AG10803 (cell line): ENCODE results near the gene SEPHS2.

Experiments used
- DNase-seq: peaks from one replicate; pipeline ENCODE4 v3.0.0; 2010; ENCODE audit warnings: low read depth
- H3K4me3 ChIP-seq: 2 replicates; pipeline ENCODE4 v1.5.1; 2011; ENCODE audit warnings: mild to moderate bottlenecking, low read length, control low read depth
- TF ChIP-seq, protein P1 (sequence below): conservative IDR thresholded peaks from 2 replicates; pipeline ENCODE4 v1.5.1; 2011; ENCODE audit warnings: mild to moderate bottlenecking, low read length, control low read depth, inconsistent platforms

The SEPHS2 gene, protein sequence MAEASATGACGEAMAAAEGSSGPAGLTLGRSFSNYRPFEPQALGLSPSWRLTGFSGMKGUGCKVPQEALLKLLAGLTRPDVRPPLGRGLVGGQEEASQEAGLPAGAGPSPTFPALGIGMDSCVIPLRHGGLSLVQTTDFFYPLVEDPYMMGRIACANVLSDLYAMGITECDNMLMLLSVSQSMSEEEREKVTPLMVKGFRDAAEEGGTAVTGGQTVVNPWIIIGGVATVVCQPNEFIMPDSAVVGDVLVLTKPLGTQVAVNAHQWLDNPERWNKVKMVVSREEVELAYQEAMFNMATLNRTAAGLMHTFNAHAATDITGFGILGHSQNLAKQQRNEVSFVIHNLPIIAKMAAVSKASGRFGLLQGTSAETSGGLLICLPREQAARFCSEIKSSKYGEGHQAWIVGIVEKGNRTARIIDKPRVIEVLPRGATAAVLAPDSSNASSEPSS

DNA sequence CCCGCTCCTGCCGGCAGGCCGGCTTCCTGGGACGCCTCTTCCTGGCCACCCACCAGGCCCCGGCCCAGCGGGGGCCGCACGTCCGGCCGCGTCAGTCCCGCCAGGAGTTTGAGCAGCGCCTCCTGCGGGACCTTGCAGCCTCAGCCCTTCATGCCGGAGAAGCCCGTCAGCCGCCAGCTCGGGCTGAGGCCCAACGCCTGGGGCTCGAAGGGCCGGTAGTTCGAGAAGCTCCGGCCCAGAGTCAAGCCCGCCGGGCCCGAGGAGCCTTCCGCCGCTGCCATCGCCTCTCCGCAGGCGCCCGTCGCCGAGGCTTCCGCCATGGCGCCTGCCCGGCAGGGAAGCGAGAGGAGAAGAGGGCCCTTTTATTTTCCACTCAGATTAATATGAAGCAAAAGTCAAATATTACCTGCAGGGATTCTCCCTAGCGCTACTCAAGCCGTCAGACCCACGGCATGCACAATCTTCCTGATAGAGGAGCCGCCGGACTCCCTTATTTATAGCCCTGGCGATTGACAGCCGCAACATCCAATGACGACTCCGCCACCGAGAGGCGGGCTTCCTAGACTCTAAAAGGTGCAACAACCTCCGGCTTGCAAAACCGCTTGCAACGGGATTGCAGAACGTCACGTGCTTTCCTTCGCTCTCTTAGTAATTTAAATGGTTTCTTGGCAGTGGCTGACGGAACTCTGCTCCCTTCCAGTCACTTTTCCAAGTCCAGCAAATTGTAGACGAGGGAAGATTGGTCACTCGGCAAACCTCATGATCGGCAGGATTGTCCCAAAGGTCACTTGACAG is at the start of gene SEPHS2:
TSS of gene SEPHS2 (minus strand) at position 467 of the 795 bp plus-strand sequence. CDS start at position 320, 147 bp downstream.
- DNase-seq = peak; percentile 98
- TF ChIP-seq, protein P1, sequence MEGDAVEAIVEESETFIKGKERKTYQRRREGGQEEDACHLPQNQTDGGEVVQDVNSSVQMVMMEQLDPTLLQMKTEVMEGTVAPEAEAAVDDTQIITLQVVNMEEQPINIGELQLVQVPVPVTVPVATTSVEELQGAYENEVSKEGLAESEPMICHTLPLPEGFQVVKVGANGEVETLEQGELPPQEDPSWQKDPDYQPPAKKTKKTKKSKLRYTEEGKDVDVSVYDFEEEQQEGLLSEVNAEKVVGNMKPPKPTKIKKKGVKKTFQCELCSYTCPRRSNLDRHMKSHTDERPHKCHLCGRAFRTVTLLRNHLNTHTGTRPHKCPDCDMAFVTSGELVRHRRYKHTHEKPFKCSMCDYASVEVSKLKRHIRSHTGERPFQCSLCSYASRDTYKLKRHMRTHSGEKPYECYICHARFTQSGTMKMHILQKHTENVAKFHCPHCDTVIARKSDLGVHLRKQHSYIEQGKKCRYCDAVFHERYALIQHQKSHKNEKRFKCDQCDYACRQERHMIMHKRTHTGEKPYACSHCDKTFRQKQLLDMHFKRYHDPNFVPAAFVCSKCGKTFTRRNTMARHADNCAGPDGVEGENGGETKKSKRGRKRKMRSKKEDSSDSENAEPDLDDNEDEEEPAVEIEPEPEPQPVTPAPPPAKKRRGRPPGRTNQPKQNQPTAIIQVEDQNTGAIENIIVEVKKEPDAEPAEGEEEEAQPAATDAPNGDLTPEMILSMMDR = peak; percentile 48
- peak within 1 kb of the TSS; percentile 84 for H3K4me3 ChIP-seq

DNA sequence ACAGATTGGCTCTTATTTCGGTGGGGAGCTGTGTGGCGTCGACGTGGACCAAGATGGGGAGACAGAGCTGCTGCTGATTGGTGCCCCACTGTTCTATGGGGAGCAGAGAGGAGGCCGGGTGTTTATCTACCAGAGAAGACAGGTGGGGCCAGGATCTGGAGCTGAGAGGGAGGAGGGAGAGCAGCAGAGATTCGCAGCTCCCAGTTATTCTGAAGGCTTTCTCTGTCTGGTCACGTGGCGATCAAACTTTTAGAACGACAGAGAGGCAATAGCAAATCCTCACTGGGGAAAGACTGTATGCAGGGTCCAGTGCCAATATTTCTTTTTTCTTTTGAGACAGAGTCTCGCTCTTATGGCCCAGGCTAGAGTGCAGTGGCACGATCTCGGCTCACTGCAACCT is 49.0 kb upstream of the SEPHS2 start:
- TF ChIP-seq, protein P1 = no peak
- no peak overlapping the region for H3K4me3 ChIP-seq
- no peak for DNase-seq

DNA sequence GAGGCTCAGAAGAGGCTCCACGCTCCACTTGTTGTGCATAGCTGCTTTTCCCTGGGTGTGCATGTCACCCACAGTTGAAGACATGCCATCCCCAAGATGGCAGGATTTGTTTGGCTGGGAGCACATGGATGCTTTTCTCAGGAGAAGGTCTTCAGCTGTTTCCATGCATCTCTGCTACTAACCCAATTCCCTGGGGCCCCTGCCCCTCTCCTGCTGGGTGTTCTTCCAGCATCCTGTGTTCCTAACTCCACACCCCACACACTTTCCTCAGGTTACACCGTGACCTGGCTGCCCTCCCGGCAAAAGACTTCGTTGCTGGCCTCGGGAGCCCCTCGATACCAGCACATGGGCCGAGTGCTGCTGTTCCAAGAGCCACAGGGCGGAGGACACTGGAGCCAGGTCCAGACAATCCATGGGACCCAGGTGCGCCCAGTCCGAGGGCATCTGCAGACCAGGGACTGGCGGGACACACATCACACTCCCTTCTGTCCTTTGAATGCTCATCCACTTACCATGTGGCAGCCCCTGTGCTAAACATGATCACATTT is 48.3 kb upstream of the SEPHS2 start:
- no peak for DNase-seq
- TF ChIP-seq, protein P1 = no peak
- no peak overlapping the region for H3K4me3 ChIP-seq

DNA sequence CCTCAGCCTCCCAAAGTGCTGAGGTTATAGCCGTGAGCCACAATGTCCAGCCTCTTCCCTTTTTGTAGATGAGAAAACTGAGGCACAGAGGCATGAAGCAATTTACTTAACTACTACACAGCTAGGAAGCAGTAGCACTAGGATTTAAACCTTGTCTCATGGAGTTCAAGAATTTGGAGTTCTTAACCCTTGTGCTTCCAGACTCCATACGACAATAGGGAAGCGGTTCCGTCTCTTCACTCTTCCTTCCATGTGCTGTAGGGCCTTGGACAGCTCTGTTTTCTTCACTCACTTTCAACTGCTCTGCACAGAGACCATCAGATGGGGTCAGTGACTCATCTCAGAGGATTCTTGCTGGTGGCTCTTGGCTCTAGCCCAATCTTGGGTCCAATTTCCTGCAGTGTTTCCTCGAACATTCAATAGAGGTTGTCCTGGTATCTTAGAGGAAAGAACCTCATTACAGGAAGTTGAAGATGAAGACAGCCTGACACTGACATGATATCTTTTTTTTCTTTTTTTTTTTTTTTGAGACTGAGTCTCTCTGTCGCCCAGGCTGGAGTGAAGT is 46.2 kb upstream of the SEPHS2 start:
- DNase-seq = peak; percentile 77
- TF ChIP-seq, protein P1 = no peak
- H3K4me3 ChIP-seq = no peak overlapping the region

DNA sequence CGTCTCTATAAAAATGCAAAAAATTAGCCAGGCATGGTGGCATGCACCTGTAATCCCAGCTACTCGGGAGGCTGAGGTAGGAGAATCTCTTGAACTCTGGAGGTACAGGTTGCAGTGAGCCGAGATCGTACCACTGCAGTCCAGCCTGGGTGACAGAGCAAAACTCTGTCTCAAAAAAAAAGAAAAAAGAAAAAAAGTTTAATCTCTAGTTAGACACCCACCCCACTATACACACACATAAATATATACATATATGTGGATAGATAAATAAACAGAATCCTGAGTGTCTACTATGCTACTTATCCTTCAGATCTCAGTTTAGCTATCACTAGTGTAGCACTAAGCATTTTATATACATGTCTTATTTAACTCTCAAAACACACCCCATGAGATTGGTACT is 45.6 kb upstream of the SEPHS2 start:
- TF ChIP-seq, protein P1 = no peak
- DNase-seq = no peak

DNA sequence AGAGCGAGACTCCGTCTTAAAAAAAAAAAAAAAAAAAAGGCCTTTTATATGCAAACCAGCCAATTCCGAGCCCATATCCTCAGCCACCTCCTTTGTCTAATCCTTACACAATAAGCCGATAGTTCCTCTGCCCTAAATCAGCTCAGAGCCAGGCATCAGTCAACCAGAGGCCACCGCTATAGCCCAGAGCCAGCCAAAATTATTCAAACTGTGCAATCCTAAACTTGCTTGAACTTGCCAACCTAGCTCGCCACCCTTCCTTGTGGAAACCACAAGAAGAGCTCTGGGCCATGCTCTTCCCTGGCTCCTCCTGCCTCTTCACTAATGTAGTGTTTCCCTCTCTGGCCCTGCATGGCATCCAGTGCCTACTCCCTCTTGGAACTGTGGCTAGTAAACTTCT is 44.5 kb upstream of the SEPHS2 start:
- no peak overlapping the region for H3K4me3 ChIP-seq
- TF ChIP-seq, protein P1 = no peak
- peak; percentile 5 for DNase-seq

More for the DNA sequence above, 45.6 kb upstream of the SEPHS2 start:
- no peak overlapping the region for H3K4me3 ChIP-seq
